Stimulated activated CD8-positive, alpha-beta memory T cell treated with anti-CD3 and anti-CD28 coated beads, Interleukin-12 subunit alpha, Interleukin-12 subunit beta, amount 100 ng/mL, for 24 hours (primary cell): ENCODE data around the gene KIF17.

ENCODE experiments used
- DNase-seq: peaks from one replicate; pipeline ENCODE4 v3.0.0-alpha.2; 2020; ENCODE audit errors: extremely low read depth

KIF17 gene

GRCh38 chr1:20710469-20711284 is 7.1 kb downstream of the KIF17 start:
- no peak for DNase-seq

- DNase-seq: no peak
Observed at GRCh38 chr1:20709868-20710267, 7.9 kb downstream of the KIF17 start.

- DNase-seq: no peak
Observed at GRCh38 chr1:20708891-20709290, 8.9 kb downstream of the KIF17 start.

- no peak for DNase-seq
Observed at GRCh38 chr1:20708057-20708456, 9.8 kb downstream of the KIF17 start.

GRCh38 chr1:20706841-20707240 is 11.0 kb downstream of the KIF17 start:
- DNase-seq: no peak

GRCh38 chr1:20705203-20705755 is 12.5 kb downstream of the KIF17 start:
- DNase-seq: no peak

- DNase-seq: no peak
Observed at GRCh38 chr1:20704390-20705202, 13.2 kb downstream of the KIF17 start.

GRCh38 chr1:20703124-20703756 is 14.6 kb downstream of the KIF17 start:
- DNase-seq: no peak

- no peak for DNase-seq
Observed at GRCh38 chr1:20702416-20702815, 15.4 kb downstream of the KIF17 start.

- DNase-seq: no peak
Observed at GRCh38 chr1:20701847-20702246, 16.0 kb downstream of the KIF17 start.

GRCh38 chr1:20701446-20701845 is 16.4 kb downstream of the KIF17 start:
- DNase-seq: no peak

GRCh38 chr1:20700636-20701215 is 17.1 kb downstream of the KIF17 start:
- DNase-seq: no peak

- DNase-seq: no peak
Observed at GRCh38 chr1:20699558-20699957, 18.2 kb downstream of the KIF17 start.

- DNase-seq: no peak
Observed at GRCh38 chr1:20698195-20698910, 19.5 kb downstream of the KIF17 start.

- DNase-seq: no peak
Observed at GRCh38 chr1:20697563-20697962, 20.2 kb downstream of the KIF17 start.

- DNase-seq: peak; percentile 40
Observed at GRCh38 chr1:20696397-20697333, 21.1 kb downstream of the KIF17 start.

GRCh38 chr1:20695515-20695914 is 22.3 kb downstream of the KIF17 start:
- DNase-seq: no peak

GRCh38 chr1:20693623-20694022 is 24.2 kb downstream of the KIF17 start:
- DNase-seq: no peak

- no peak for DNase-seq
Observed at GRCh38 chr1:20691872-20692271, 25.9 kb downstream of the KIF17 start.

GRCh38 chr1:20689645-20690056 is 28.2 kb downstream of the KIF17 start:
- DNase-seq: no peak
